PC-3 (cell line): Measurements from ENCODE around the gene ZBTB7C.

ENCODE experiments used
- EZH2 ChIP-seq: fragments of 300-600 bp; sonication (generic); IDR thresholded peaks from one replicate; pipeline ENCODE4 v1.6.1; 2017; ENCODE audit warnings: antibody characterized with exemption, mild to moderate bottlenecking, low read length; ENCODE audit not compliant: unreplicated experiment
- TF ChIP-seq, protein P1 (sequence below): fragments of 300-600 bp; sonication (generic); conservative IDR thresholded peaks from 2 replicates; pipeline ENCODE4 v1.5.1; 2017; ENCODE audit warnings: antibody characterized with exemption, low read depth, mild to moderate bottlenecking, low read length

DNA sequence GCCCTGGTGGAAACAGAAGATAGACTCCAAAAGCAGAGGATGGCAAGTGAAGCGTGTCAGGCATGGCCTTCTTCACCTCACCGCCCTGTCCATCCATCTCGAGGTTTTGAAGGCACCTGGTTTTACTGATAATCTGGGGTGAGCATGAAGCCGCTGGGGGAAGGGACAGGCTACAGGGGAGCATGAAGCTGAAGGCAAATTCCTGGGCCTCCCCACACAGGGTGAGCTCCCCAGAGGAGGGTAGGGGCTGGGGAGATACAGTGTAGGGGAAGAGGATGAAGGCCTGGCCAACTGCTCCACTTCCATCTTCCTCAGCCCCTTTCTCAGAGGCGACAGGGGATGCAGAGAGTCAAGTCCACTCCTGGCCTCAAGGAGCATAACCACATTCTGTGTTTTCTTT lies 250.5 kb downstream of the ZBTB7C start:
- TF ChIP-seq, protein P1, sequence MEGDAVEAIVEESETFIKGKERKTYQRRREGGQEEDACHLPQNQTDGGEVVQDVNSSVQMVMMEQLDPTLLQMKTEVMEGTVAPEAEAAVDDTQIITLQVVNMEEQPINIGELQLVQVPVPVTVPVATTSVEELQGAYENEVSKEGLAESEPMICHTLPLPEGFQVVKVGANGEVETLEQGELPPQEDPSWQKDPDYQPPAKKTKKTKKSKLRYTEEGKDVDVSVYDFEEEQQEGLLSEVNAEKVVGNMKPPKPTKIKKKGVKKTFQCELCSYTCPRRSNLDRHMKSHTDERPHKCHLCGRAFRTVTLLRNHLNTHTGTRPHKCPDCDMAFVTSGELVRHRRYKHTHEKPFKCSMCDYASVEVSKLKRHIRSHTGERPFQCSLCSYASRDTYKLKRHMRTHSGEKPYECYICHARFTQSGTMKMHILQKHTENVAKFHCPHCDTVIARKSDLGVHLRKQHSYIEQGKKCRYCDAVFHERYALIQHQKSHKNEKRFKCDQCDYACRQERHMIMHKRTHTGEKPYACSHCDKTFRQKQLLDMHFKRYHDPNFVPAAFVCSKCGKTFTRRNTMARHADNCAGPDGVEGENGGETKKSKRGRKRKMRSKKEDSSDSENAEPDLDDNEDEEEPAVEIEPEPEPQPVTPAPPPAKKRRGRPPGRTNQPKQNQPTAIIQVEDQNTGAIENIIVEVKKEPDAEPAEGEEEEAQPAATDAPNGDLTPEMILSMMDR = no peak
- TF ChIP-seq EZH2 = no peak
